Stomach (tissue), 4 donors: ENCODE data around the gene TBK1.

Experiments used
- CTCF ChIP-seq, 7 experiments: fragments of 450-650 bp in 4 of 7; fragments of 200-600 bp in 3 of 7; sonication (generic) in 3 of 7; IDR thresholded peaks; one replicate each; pipeline ENCODE4 v1.5.1; 2016 to 2019; ENCODE audit warnings: antibody characterized with exemption in 7 of 7, control low read depth in 2 of 7, mild to moderate bottlenecking in 1 of 7
- EP300 ChIP-seq: sonication (generic); formaldehyde crosslinking; IDR thresholded peaks from one replicate; pipeline ENCODE4 v1.6.1; 2017; ENCODE audit warnings: antibody characterized with exemption
- POLR2A ChIP-seq, 4 donors: fragments of 450-650 bp; IDR thresholded peaks; one replicate each; pipeline ENCODE4 v1.6.1; 2016; ENCODE audit warnings: antibody characterized with exemption in 4 of 4, control low read depth in 2 of 4, mild to moderate bottlenecking in 1 of 4, moderate library complexity in 1 of 4
- POLR2AphosphoS5 ChIP-seq, 3 donors: sonication (generic); formaldehyde crosslinking; IDR thresholded peaks; one replicate each; pipeline ENCODE4 v1.6.1; 2016; ENCODE audit warnings: antibody characterized with exemption in 3 of 3

GRCh38 chr12:64456119-64456518 lies 4.2 kb downstream of the TBK1 start:
- no peak for TF ChIP-seq CTCF (IDR thresholded peaks at IDR 0.05)
- no peak for TF ChIP-seq POLR2A (IDR thresholded peaks at IDR 0.05)
- TF ChIP-seq EP300, result no peak
- TF ChIP-seq POLR2AphosphoS5 (IDR thresholded peaks at IDR 0.05), result no peak
